OCI-LY3 (cell line): ENCODE results near the gene HIPK1.

Experiments
- EZH2phosphoT487 ChIP-seq: fragments of 200-600 bp; shearing (Covaris generic); IDR thresholded peaks from 2 replicates; pipeline ENCODE4 v1.6.1; 2018; ENCODE audit warnings: antibody characterized with exemption, mixed run types, low read depth
- TF ChIP-seq, protein P1 (sequence below): fragments of 200-600, 300-600 bp; sonication (generic); IDR thresholded peaks from 2 replicates; pipeline ENCODE4 v1.5.1; 2014; ENCODE audit warnings: antibody characterized with exemption, low read length, low read depth

GRCh38 chr1:114022877-114023276, 93.8 kb downstream of the HIPK1 start:
- TF ChIP-seq, protein P1, sequence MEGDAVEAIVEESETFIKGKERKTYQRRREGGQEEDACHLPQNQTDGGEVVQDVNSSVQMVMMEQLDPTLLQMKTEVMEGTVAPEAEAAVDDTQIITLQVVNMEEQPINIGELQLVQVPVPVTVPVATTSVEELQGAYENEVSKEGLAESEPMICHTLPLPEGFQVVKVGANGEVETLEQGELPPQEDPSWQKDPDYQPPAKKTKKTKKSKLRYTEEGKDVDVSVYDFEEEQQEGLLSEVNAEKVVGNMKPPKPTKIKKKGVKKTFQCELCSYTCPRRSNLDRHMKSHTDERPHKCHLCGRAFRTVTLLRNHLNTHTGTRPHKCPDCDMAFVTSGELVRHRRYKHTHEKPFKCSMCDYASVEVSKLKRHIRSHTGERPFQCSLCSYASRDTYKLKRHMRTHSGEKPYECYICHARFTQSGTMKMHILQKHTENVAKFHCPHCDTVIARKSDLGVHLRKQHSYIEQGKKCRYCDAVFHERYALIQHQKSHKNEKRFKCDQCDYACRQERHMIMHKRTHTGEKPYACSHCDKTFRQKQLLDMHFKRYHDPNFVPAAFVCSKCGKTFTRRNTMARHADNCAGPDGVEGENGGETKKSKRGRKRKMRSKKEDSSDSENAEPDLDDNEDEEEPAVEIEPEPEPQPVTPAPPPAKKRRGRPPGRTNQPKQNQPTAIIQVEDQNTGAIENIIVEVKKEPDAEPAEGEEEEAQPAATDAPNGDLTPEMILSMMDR = no peak
- no peak for TF ChIP-seq EZH2phosphoT487
